GM12873 (cell line): ENCODE results near the gene PID1.

Experiments used
- CTCF ChIP-seq: IDR thresholded peaks from 2 replicates; pipeline ENCODE4 v1.5.1; 2012; ENCODE audit warnings: low read depth, mild to moderate bottlenecking, moderate library complexity, low read length, control low read depth; ENCODE audit not compliant: insufficient read depth; ENCODE audit errors: missing control alignments

The PID1 gene

GRCh38 chr2:229249536-229249935, 21.6 kb downstream of the PID1 start:
- no peak for TF ChIP-seq CTCF

GRCh38 chr2:229246334-229246733, 24.8 kb downstream of the PID1 start:
- TF ChIP-seq CTCF: no peak

- no peak for TF ChIP-seq CTCF
Observed at GRCh38 chr2:229244975-229245374, 26.1 kb downstream of the PID1 start.

GRCh38 chr2:229243890-229244560, 27.1 kb downstream of the PID1 start:
- TF ChIP-seq CTCF: no peak

- no peak for TF ChIP-seq CTCF
Observed at GRCh38 chr2:229240984-229241491, 30.0 kb downstream of the PID1 start.

- TF ChIP-seq CTCF: no peak
Observed at GRCh38 chr2:229239021-229239420, 32.1 kb downstream of the PID1 start.

GRCh38 chr2:229237270-229237669, 33.8 kb downstream of the PID1 start:
- TF ChIP-seq CTCF: no peak
